HepG2 (cell line): Measurements from ENCODE around the gene RHBDD3. TPM values are rescaled to one million over a fixed set of nuclear protein-coding genes. Genes with fewer than 3 reads are reported as not detected.

Source experiments
- ARID2 ChIP-seq: sonication (generic); formaldehyde crosslinking; IDR thresholded peaks from 2 replicates; pipeline ENCODE4 v1.8.1; 2022; ENCODE audit warnings: mild to moderate bottlenecking, missing genetic modification reagents, borderline replicate concordance
- CREB1 ChIP-seq, 2 experiments: fragments of 450-650 bp in 1 of 2; IDR thresholded peaks; 2 replicates each; pipeline ENCODE4 v1.6.1; 2016 to 2017; ENCODE audit warnings: control low read depth in 1 of 2, mild to moderate bottlenecking in 1 of 2, missing compliant biosample characterization in 1 of 2, missing genetic modification characterization in 1 of 2
- FOSL2 ChIP-seq: sonication (generic); formaldehyde crosslinking; IDR thresholded peaks from 2 replicates; pipeline ENCODE4 v1.4.0; 2020; ENCODE audit warnings: missing genetic modification reagents
- FOXK2 ChIP-seq: fragments of 450-650 bp; IDR thresholded peaks from 2 replicates; pipeline ENCODE4 v1.6.1; 2016
- HDAC1 ChIP-seq: sonication (generic); formaldehyde crosslinking; IDR thresholded peaks from 2 replicates; pipeline ENCODE4 v1.5.1; 2020; ENCODE audit warnings: mild to moderate bottlenecking, missing genetic modification reagents
- HNRNPL ChIP-seq: fragments of 200-400 bp; formaldehyde crosslinking; IDR thresholded peaks from 2 replicates; pipeline ENCODE4 v1.6.1; 2017; ENCODE audit warnings: mild to moderate bottlenecking, low read depth, low read length
- HOXA3 ChIP-seq: sonication (generic); formaldehyde crosslinking; IDR thresholded peaks from 2 replicates; pipeline ENCODE4 v1.5.0; 2020; ENCODE audit warnings: missing genetic modification reagents
- IKZF4 ChIP-seq: sonication (generic); formaldehyde crosslinking; IDR thresholded peaks from 2 replicates; pipeline ENCODE4 v1.5.1; 2020; ENCODE audit warnings: borderline replicate concordance, mild to moderate bottlenecking, low read depth, missing genetic modification reagents; ENCODE audit errors: not compliant biosample characterization
- MAF1 ChIP-seq: sonication (generic); formaldehyde crosslinking; IDR thresholded peaks from 2 replicates; pipeline ENCODE4 v1.5.0; 2020; ENCODE audit warnings: missing genetic modification reagents, borderline replicate concordance
- RFX3 ChIP-seq: IDR thresholded peaks from 2 replicates; pipeline ENCODE4 v1.6.1; 2016; ENCODE audit warnings: missing biosample characterization, missing genetic modification reagents
- RORA ChIP-seq: sonication (generic); formaldehyde crosslinking; IDR thresholded peaks from 2 replicates; pipeline ENCODE4 v1.5.0; 2020; ENCODE audit warnings: mild to moderate bottlenecking, missing genetic modification reagents, moderate library complexity
- TMF1 ChIP-seq: sonication (generic); formaldehyde crosslinking; IDR thresholded peaks from 2 replicates; pipeline ENCODE4 v1.8.1; 2022; ENCODE audit warnings: low read depth, missing genetic modification reagents
- TOE1 ChIP-seq: sonication (generic); formaldehyde crosslinking; IDR thresholded peaks from 2 replicates; pipeline ENCODE4 v1.4.0; 2020; ENCODE audit warnings: mild to moderate bottlenecking, missing genetic modification reagents
- ZNF230 ChIP-seq: sonication (generic); formaldehyde crosslinking; IDR thresholded peaks from 2 replicates; pipeline ENCODE4 v1.4.0; 2020; ENCODE audit warnings: mild to moderate bottlenecking, missing genetic modification reagents
- ZNF335 ChIP-seq: sonication (generic); formaldehyde crosslinking; IDR thresholded peaks from 2 replicates; pipeline ENCODE4 v1.4.0; 2020; ENCODE audit warnings: missing genetic modification reagents
- polyA plus RNA-seq, 8 experiments: library from polyadenylated mRNA; depleted of rRNA in 3 of 8; stranded (reverse) in 7 of 8; unstranded in 1 of 8; fragments of >200 nt; fragmentation: Illumina TruSeq in 4 of 8; extraction: Trizol in 4 of 8; gene quantifications; 2 replicates each; pipeline versions ENCODE4 v1.2.1 to v1.2.3, GENCODE V29; 2011 to 2016; ENCODE audit warnings: low read depth in 4 of 8, missing spikeins in 1 of 8, mixed read lengths in 1 of 8; ENCODE audit not compliant: insufficient read depth in 1 of 8
- total RNA-seq, 5 experiments: library from RNA; depleted of rRNA; stranded (reverse); fragments of >200 nt; fragmentation: Illumina TruSeq; extraction: Trizol; gene quantifications; 2 replicates each; pipeline ENCODE4 v1.2.3, GENCODE V29; 2016; ENCODE audit warnings: low read depth in 1 of 5
- TF ChIP-seq, protein P1 (sequence below): sonication (generic); formaldehyde crosslinking; IDR thresholded peaks from 2 replicates; pipeline ENCODE4 v1.4.0; 2020; ENCODE audit warnings: missing genetic modification reagents
- TF ChIP-seq, protein P2 (sequence below): sonication (generic); formaldehyde crosslinking; IDR thresholded peaks from 2 replicates; pipeline ENCODE4 v1.9.0; 2021; ENCODE audit warnings: missing genetic modification reagents, borderline replicate concordance
- TF ChIP-seq, protein P3 (sequence below): sonication (generic); formaldehyde crosslinking; IDR thresholded peaks from 2 replicates; pipeline ENCODE4 v1.4.0; 2020; ENCODE audit warnings: missing genetic modification reagents
- TF ChIP-seq, protein P4 (sequence below): IDR thresholded peaks from 2 replicates; pipeline ENCODE4 v1.6.1; 2012; ENCODE audit warnings: inconsistent platforms
- TF ChIP-seq, protein P5 (sequence below): sonication (generic); formaldehyde crosslinking; IDR thresholded peaks from 2 replicates; pipeline ENCODE4 v1.4.0; 2020; ENCODE audit warnings: missing genetic modification reagents, low read depth, mild to moderate bottlenecking, borderline replicate concordance
- TF ChIP-seq, protein P6 (sequence below): sonication (generic); formaldehyde crosslinking; IDR thresholded peaks from 2 replicates; pipeline ENCODE4 v1.8.0; 2022; ENCODE audit warnings: mild to moderate bottlenecking, missing genetic modification reagents, borderline replicate concordance

Gene RHBDD3
- total and polyA plus RNA-seq, 2 of the 13 experiments (the other 11 are each of a cell fraction or from before 2014, with no cell fraction given) = 12.1 to 26.7 TPM

DNA sequence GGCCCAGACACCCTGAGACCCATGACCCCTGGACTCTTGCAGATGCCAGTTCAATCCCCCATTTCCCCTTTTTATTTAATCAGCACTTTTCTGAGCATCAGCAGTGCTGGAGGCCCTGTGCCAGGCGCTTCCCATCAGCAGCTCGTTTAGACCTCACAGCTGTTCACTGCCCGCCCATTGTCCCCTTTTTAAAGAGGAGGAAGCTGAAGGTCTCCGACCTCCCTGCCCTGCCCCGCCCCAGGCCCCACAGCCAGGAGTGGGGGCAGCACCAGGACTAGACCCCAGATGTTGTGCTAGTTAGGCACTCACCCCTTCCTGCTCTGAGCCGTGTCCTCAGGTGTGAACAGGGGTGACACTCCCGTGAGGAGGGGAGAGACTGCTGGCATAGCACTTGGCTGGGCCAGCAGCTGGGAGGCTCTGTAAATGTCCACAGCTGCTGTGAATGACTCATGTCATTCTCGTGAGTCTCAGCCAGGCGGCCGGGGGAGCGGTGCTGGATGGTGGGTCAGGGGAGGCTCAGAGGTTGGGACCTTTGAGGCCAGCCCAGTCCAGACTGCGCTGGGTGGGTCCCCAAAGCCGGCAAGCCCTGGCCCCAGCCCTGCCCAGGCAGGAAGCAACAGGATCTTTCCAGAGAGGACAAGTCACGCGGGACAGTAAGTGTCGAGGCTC, 42.2 kb downstream of the RHBDD3 start (continued):
- TF ChIP-seq HOXA3 (CRISPR knock-in tag) (no peak), HNRNPL (no peak), ZNF335 (CRISPR knock-in tag) (no peak), IKZF4 (CRISPR knock-in tag) (no peak), CREB1 (IDR thresholded peaks at IDR 0.05) (peak; percentile 57), CREB1 (CRISPR knock-in tag; IDR thresholded peaks at IDR 0.05) (no peak), RFX3 (no peak), HDAC1 (CRISPR knock-in tag) (0 out of 2 replicates have a peak, but pooled peaks have one; percentile 2), ARID2 (CRISPR knock-in tag) (no peak), RORA (CRISPR knock-in tag) (no peak), TOE1 (no peak), ZNF230 (CRISPR knock-in tag) (no peak), TMF1 (CRISPR knock-in tag) (no peak), FOSL2 (CRISPR knock-in tag) (0 out of 2 replicates have a peak, but pooled peaks have one; percentile 39), FOXK2 (no peak), MAF1 (no peak)
- TF ChIP-seq, protein P1, sequence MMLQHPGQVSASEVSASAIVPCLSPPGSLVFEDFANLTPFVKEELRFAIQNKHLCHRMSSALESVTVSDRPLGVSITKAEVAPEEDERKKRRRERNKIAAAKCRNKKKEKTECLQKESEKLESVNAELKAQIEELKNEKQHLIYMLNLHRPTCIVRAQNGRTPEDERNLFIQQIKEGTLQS (CRISPR knock-in tag) = no peak
- TF ChIP-seq, protein P2, sequence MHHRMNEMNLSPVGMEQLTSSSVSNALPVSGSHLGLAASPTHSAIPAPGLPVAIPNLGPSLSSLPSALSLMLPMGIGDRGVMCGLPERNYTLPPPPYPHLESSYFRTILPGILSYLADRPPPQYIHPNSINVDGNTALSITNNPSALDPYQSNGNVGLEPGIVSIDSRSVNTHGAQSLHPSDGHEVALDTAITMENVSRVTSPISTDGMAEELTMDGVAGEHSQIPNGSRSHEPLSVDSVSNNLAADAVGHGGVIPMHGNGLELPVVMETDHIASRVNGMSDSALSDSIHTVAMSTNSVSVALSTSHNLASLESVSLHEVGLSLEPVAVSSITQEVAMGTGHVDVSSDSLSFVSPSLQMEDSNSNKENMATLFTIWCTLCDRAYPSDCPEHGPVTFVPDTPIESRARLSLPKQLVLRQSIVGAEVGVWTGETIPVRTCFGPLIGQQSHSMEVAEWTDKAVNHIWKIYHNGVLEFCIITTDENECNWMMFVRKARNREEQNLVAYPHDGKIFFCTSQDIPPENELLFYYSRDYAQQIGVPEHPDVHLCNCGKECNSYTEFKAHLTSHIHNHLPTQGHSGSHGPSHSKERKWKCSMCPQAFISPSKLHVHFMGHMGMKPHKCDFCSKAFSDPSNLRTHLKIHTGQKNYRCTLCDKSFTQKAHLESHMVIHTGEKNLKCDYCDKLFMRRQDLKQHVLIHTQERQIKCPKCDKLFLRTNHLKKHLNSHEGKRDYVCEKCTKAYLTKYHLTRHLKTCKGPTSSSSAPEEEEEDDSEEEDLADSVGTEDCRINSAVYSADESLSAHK (CRISPR knock-in tag) = no peak
- TF ChIP-seq, protein P3, sequence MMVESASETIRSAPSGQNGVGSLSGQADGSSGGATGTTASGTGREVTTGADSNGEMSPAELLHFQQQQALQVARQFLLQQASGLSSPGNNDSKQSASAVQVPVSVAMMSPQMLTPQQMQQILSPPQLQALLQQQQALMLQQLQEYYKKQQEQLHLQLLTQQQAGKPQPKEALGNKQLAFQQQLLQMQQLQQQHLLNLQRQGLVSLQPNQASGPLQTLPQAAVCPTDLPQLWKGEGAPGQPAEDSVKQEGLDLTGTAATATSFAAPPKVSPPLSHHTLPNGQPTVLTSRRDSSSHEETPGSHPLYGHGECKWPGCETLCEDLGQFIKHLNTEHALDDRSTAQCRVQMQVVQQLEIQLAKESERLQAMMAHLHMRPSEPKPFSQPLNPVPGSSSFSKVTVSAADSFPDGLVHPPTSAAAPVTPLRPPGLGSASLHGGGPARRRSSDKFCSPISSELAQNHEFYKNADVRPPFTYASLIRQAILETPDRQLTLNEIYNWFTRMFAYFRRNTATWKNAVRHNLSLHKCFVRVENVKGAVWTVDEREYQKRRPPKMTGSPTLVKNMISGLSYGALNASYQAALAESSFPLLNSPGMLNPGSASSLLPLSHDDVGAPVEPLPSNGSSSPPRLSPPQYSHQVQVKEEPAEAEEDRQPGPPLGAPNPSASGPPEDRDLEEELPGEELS (CRISPR knock-in tag) = no peak
- TF ChIP-seq, protein P4, sequence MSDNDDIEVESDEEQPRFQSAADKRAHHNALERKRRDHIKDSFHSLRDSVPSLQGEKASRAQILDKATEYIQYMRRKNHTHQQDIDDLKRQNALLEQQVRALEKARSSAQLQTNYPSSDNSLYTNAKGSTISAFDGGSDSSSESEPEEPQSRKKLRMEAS = no peak
- TF ChIP-seq, protein P5, sequence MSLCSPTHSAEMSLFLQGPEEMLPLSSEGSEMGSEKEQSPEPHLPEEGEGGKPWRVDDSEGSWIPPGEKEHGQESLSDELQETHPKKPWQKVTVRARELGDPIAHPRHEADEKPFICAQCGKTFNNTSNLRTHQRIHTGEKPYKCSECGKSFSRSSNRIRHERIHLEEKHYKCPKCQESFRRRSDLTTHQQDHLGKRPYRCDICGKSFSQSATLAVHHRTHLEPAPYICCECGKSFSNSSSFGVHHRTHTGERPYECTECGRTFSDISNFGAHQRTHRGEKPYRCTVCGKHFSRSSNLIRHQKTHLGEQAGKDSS = no peak
- TF ChIP-seq, protein P6, sequence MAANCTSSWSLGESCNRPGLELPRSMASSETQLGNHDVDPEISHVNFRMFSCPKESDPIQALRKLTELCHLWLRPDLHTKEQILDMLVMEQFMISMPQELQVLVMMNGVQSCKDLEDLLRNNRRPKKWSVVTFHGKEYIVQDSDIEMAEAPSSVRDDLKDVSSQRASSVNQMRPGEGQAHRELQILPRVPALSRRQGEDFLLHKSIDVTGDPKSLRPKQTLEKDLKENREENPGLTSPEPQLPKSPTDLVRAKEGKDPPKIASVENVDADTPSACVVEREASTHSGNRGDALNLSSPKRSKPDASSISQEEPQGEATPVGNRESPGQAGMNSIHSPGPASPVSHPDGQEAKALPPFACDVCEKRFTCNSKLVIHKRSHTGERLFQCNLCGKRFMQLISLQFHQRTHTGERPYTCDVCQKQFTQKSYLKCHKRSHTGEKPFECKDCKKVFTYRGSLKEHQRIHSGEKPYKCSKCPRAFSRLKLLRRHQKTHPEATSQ (CRISPR knock-in tag) = no peak
- TF ChIP-seq, all 625 proteins: peak for 5
